GM19467 (cell line): Measurements from ENCODE around the gene NRXN3.

Experiments
- ATAC-seq: cut with Tn5 transposase; IDR thresholded peaks from one replicate; pipeline ENCODE4 v1.9.1; 2021; ENCODE audit warnings: mild to moderate bottlenecking, moderate library complexity; ENCODE audit not compliant: unreplicated experiment

Gene NRXN3

DNA sequence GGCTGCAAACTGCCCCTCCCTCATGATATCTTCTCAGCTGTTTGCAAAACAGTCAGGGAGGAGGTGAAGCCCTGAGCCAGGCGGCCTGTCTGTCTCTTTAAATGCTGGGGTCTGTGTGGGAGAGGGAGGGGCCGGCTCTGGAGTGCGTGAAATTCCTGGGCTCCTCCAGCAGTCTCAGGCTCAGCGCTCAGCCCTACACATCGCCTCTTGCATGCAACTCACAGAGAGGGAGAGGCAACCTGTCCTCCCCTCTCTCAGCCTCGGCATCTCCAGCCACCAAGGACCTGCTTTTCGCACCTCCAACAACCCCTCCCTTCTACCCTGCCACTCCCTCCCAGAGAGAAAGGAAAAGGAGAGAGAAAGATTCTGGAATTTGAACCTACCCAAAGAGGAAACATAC is at the start of gene NRXN3:
Gene NRXN3, plus strand, starts transcription at position 171 of the 400 bp plus-strand sequence. CDS start 72,721 bp downstream, outside the sequence.
- ATAC-seq: no peak

DNA sequence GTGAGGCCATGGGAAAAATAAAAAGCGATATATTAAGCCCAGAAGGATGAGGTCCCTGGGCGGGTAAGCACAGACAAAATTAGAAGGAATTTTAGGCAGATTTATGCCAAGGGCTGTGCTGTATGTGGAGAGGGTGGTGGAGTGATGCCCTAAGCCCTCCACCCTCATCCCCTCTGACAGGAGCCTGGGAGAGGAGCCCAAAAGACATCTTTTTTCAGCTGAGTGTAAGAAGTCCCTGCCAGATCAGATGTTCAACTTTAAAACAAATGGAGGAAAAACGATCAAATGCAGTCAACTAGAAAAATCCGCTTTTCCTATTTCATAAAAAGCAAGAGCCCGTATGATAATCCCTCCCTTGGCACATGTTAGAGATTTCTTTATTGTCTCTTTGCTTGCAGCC is 47.7 kb upstream of the NRXN3 start:
- no peak for ATAC-seq

DNA sequence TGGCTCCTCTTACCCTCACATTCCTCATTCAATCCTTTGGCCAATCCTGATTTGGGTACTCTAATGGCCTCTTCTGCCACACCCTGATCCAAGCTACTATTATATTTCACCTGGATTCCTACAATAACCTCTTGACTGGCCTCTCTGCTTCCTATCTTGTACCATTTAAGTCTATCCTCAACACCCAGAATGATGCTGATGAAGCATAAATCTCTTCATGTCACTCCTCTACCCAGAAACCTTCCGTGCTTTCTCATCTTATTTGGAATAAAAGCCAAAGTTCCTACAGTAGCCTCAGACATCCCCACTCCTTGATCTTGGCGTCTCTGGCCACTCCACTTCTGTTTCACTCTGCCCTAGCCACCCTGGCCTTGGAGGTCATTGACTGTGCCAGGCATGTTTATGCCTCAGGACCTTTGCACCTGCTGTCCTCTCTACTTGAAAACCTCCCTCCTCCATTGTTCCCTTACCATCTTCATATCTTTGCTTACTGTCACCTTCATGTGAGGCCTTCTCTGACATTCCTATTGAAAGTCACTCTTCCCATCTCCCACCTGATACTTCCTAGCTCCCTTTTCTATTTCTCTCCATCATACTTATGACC is 46.4 kb upstream of the NRXN3 start:
- ATAC-seq: no peak

DNA sequence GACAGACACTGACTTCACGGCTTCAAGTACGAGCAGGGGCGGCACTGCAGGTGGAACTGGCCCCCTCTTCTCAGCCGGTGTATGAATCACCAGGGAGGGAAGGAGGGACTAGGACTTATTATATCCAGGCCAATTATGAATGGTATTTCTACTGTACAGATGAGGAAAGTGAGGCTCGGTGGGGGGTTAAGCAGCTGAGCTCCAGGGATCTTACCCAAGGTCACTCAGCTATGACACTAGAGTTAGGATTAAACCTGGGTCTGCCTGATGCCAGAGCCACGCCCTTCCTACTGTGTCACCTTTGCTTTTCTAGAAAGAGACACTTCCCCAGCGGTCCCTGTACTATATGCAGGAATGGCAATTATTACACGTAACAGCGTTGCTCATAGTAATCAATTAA is 42.2 kb upstream of the NRXN3 start:
- no peak for ATAC-seq

DNA sequence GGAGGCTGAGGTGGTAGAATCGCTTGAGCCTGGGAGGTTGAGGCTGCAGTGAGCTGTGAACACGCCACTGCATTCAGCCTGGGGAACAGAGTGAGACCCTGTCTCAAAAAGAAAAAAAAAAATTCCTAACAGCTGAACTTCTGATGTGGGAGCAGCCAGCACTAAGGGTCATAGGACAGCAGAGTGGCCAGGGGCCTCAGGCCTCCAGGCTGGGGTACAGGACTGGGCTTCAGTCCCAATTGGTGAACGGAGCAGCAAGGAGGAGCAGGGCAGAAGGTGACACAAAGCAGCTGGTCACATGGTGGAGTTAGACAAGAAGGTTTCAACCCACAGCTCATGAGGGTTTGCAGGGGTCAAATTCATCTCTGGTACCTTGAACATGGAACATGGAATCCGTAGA is 40.8 kb upstream of the NRXN3 start:
- ATAC-seq: no peak

DNA sequence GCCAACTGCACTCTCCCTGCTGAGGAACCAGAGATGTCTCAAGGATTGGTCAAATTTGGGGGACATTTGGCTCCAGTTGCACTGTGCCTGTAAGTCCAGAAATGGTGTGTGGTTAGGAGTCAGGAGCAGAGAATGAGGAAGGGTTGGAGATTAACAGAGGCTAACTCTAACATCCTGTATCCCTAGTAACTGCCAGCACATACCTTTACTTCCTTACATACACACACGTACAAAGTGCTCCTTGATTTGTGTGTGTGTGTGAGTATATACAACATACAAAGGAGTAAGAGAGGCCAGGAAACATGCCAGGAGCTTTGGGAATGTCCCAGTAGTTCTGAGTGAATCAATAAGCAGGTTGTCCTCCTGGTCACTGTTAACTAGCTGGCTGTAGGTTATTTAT is 39.8 kb upstream of the NRXN3 start:
- ATAC-seq: no peak

DNA sequence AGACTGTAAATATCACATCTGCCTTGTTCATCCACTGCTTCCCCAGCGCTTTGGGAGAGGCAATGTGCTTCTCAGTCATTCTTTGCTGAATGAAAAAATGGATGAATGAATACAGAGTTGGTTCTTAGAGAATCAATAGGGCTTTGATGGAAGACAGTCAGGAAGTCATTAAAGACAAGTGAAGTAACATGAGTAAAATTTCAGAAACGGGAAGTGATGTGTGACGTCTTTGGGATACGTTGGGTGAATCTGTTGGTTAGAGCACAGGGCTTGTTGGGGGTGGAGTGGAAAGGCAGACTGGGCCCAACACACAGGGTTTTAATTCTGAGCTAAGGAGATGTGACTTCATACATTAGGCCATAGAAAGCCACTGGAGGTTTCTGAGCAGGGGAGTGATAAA is 39.0 kb upstream of the NRXN3 start:
- no peak for ATAC-seq

DNA sequence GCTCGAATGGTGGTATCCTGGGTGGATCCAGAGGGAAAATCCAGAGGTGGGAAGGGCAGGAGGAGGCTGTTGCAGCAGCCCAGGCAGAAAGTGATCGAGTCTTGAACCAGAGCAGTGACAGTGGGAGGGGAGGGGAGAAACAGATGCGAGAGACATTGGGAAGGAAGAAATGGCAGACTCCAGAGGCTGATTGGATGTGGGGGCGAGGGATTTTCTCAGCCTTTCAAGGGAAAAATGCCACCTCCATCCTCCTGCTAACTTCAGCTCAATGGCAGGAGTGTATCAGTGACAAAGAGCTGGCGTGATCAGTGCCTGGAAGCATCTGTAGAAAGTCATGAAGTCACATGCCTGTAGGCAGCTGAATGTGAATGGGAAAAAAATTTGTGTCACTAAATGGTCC is 38.6 kb upstream of the NRXN3 start:
- no peak for ATAC-seq

DNA sequence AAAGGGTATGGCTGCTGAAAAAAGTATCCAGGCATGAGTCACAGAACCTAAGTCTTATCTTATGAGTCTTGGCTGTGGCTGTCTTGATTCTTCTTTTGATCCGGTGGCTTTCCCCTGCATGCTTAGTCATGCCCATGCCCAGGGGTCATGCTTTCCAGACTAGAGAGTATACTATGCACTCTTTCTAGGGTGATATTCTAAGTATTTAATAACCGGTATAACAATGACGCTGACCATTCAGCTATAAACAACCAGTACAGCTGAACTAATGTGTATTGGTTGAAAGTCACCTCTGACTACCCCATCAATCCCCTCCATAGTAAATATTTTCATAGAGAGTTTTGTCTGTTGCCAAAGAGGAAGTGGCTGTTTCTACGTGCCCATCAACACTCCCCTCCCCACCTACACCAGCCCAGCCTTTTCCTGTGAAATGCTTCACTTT is 34.7 kb upstream of the NRXN3 start:
- no peak for ATAC-seq

DNA sequence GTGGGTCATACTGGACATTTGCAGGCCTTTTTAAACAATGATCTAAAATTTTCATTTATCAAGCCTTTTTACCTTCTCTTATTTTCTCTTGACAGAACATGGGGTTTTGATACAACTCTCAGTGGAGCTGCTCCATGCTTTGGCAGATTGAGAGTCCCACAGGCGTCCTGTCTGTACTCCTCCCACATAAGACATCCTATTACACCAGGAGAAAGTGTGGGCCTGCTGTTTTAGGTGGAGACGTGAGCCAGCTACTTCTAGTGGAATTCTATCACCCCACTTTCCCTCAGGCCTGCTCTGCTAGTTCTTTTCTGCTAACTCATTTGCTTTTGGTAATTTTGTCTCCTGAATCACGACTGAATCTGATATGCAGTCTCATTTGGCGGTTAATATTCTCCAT is 33.5 kb upstream of the NRXN3 start:
- no peak for ATAC-seq

DNA sequence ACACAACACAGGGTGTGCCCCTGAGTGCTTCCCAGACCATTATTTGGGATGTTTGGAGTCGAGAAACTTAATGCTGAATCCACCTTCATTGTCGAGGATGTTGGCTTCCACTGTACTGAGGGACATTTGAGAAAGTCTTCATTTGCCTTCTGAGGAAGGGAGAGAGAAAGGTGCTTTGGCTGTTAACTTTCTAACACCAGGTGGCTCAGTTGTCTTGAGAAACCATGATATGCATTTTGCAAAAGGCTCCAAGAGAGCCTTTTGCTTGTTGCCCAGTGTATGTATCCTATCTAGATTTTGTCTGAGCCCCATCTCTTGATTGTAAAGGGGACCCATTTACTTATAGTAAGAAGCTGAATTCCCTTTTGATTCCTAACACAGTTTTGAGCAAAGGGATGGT is 28.6 kb upstream of the NRXN3 start:
- no peak for ATAC-seq

DNA sequence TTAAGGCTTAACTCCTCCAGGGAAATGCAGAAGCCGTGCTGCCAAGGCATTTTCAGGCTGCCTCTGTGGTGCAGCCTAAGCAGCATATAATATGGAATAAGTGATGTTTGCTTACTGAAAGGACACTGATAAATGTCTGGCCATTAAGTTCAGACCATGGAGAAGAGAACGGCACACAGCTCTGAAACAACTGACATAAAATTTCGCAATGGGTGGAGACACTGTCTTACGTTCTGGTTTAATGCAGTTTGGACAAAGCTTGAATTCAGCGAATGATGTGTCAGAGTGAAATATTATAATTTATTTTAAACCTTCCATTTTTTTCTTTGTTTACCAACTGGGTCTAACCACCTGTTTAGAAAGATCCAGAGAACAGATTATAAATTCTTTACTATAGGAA is 27.2 kb upstream of the NRXN3 start:
- ATAC-seq: no peak

DNA sequence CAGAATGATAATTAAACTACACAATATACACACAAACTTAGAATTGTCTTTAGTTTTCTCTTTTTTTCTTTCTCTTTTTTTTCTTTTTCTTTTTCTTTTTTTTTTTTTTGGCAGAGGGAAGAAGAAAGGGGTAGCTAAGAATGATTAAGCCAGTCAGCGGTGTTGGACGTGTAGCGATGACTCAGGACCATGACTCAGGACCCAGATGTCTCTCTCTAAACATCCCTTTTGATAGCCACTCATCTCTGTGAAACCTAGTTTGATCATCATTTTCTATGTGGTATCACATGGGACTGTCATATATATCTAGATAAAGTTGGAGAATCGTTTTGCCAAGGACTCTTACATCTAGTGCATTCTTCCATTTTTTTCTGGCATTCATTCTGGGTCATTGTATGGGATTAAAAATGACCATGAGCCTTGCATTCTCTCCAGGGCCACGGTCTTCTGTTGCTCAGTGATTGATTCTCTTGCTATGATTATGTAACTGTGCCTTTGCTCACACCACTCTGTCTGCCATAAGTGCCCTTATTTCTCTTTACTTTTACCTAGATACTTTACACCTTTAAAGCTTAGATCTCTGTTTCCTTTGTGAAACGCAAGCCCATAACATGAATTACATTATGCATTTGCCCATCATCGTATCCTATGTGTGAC is 26.6 kb upstream of the NRXN3 start:
- no peak for ATAC-seq

DNA sequence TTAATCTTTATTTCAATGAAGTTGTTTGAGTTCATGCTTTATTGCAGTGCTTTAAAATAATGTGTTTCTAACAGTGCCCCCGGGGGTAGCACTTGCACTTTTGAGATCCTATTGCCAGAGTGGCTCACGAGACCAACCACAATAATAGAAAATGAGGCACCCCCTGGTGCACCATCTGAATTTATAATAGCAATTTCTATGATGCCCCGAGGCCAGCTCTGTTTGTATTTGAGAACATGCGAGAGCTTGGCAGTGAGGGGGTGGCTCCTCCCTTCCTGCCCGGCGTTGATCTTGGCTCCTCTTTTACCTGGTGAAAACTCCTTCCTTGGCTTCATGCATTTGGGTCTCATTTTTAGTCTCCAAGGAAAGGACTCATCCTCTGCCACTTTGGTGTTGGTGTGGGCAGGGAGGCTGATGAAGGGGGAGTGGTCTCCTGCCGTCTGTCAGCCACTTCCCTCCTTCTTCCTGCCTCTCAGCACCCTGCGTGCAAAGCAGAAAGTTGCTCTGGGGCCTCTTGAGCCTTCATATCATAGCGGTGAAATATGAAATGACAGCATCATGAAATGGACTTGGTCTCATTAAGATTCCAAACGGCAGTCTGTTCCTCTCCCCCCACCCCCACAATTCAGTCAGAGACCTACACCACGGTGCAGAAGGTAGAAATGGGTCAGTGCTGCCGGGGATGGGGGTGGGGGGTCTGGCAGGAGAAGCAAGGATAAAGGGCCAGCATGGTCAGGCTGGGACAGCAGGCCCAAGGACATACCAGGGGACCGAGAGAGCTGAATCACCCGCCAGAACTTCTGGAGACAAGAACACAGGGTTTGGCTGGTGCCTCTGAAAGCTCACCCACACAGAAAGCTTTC is 17.7 kb upstream of the NRXN3 start:
- ATAC-seq: no peak

DNA sequence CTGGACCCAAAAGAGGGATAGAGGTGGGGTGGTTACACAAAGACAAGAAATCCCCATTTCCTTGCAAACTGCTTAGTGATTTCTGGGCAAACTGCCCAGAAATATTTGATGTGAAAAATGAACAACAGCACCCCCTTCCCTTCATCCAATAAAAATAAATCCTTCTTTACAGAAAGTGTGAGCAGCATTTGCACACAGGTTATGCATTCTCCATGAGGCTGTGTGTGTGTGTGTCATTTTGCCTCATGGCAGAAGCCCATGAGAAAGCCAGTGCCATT is 17.2 kb upstream of the NRXN3 start:
- no peak for ATAC-seq

DNA sequence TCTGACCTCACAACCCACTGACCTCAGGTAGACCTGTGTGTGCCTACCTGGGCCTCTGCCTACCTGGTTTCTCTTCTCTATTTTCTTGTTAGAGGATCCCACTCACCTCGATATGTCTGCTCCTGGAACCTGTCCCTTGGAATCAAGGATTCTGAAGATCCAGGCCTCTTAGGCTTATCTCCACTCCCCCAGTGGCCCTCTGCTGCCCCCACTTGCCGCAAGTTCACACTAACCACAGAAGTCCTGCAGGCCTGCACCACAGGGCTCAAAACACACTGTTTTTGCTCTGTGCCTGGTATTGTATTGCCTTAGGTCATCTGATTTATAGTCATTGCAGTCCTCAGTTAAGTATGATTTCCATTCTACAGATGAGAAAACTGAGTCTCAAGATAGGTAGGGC is 15.3 kb upstream of the NRXN3 start:
- no peak for ATAC-seq

DNA sequence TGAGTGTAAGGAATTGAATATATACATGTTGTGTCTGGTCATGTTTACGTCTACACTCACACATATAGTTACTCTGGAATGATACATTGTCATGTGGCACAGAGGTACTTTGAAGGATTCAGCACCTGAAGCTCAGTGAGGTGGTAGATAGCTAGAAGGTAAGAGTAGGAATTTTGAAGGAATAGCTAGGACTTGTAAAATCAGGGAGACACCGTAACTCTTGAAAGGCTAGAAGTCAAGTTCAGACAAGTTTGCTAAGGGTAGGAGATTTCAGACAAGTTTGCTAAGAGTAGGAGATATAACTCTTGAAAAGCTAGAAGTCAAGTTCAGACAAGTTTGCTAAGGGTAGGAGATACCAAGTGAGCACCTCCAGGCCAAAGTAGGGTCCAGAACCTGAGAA is 14.0 kb upstream of the NRXN3 start:
- ATAC-seq: no peak

DNA sequence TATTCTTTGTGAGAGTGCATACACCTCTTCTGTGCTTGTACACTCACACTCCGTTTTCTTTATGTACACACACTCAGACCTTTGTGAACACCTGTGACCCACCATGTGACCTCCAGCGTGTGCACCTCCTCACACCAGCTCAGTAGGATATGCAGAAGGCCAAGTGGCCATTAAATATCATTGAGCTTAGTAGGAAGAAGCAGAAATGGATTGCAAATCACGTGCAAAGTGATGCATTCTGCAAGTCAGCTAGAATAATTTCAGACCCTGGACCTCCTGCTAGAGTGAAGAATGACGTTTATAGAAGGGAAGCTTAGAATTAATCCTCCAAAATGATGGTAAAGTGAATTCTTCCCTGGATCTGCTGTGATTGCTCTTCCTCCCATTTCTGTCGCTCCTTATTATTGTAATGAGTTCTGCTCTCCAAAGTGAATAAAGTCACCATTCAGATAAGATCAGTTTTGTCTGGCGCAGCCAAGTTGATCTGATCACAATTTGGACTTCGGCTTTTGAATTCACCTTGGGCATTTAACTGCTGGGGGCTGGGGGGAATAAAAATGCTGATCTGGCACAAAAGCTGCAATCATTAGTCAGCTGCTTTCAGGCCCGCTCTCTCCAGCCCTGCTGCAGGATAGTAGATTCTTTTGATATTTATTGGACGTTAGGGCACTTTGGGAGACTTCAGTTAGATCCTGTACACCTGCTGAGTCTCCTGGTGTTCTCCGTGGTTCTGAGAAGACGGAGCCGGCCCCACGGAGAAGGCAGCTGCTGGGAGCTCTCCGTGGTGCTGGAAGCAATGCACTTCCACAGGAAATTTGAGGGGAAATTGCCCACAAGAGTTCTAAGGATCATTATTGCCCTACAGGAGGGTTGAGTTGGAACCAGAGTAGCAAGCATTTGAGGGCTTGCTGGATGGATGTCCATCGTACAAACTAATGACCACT is 12.4 kb upstream of the NRXN3 start:
- no peak for ATAC-seq

DNA sequence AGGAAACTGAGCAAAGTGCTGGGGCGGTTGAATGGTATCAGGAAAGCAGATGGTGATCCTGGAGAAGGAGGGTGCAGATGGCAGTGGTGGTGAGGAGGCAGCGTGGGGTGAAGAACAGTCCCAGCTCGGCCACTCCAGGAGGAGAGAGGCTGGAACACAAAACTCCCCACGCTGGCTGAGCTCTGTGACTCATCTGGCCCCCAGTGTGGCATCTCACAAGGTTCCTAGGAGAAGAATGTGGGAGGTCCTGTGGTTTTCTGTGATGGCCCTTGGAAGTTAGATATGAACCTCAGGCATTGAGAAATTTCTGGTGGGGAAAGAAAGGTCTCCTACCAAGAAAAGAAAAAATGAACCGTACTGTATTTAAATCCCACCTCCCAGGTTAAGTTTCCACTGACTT is 8.0 kb upstream of the NRXN3 start:
- ATAC-seq: no peak

DNA sequence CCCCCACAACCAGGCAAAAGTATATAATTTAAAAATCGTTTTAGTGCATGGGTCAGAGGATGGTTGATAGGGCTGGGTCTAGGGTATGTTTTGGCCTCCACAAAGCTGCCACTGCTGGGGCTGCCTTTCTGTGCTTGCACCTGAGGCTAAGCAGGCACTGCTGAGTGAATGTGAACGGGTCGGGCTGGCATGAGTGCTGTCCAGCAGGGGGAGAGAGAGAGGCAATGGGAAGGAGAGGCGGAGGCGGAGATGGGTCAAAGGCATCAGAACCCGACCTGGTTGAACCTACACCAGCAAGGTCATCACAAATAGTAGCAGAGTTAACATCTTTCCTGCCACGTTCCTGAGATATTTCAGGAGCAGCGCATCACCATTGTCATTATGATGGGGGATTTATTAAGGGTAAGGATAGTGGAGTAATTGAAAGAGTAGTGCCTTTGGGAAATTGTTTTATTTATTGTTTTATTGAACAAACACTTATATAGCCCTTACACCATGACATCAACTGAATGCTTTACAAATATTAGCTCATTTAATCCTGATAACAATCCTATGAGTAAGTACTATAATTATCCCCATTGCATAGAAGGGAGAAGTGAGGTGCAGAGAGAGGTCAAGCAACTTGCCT is 5.8 kb upstream of the NRXN3 start:
- peak; percentile 77 for ATAC-seq

DNA sequence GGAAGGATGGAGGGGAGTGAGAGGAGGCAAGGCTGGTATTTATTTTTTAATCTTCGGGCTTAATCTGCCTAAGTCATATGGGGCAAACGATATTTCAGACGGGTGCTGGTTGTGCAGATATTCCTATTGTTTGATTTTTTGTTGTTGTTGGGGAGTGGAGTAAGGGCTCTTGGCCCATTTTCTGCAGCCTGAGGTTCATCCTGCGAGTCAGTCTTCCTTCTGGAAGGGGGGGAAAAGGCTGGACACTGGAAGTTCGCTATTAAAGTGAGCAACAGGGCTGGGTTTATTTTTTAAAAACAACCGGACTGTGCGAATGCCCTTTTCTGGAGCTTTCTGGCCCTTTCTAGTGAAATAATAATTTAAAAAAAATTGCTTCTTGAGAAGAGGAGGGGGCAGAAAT is 2.3 kb downstream of the NRXN3 start:
- no peak for ATAC-seq
